Osteoblast (primary cell): Measurements from ENCODE around the gene TMEM170A. TPM values are rescaled to one million over a fixed set of nuclear protein-coding genes. Genes with fewer than 3 reads are reported as not detected.
"Not testable (repeated sequence)": the region's sequence is repeated elsewhere in the genome, so short reads cannot be mapped to it uniquely, and the experiment has no call there.

Experiments used
- DNase-seq: peaks from one replicate; pipeline ENCODE4 v3.0.0; 2011; ENCODE audit warnings: low spot score, mixed read lengths; ENCODE audit not compliant: insufficient read length; ENCODE audit errors: missing footprints
- H2AFZ ChIP-seq: 2 replicates; pipeline ENCODE4 v1.6.0; 2011; ENCODE audit warnings: mild to moderate bottlenecking, low read length
- H3K27ac ChIP-seq: 2 replicates; pipeline ENCODE4 v1.5.1; 2011; ENCODE audit warnings: mild to moderate bottlenecking, low read depth, low read length, moderate library complexity
- H3K27me3 ChIP-seq: 2 replicates; pipeline ENCODE4 v1.6.0; 2012; ENCODE audit warnings: mild to moderate bottlenecking, control low read depth, inconsistent platforms, low read length, moderate library complexity; ENCODE audit not compliant: insufficient read depth
- H3K36me3 ChIP-seq: 2 replicates; pipeline ENCODE4 v1.5.1; 2011; ENCODE audit warnings: mild to moderate bottlenecking, low read length, control low read depth, moderate library complexity; ENCODE audit not compliant: insufficient read depth
- H3K4me1 ChIP-seq: 2 replicates; pipeline ENCODE4 v1.5.1; 2011; ENCODE audit warnings: mild to moderate bottlenecking, low read length, control low read depth, moderate library complexity; ENCODE audit not compliant: insufficient read depth
- H3K4me2 ChIP-seq: 2 replicates; pipeline ENCODE4 v1.6.0; 2011; ENCODE audit warnings: mild to moderate bottlenecking, low read length; ENCODE audit not compliant: insufficient read depth
- H3K4me3 ChIP-seq: fragments of 200-600 bp; sonication (generic); 3 replicates; pipeline ENCODE4 v1.5.1; 2012; ENCODE audit warnings: mild to moderate bottlenecking, low read length, inconsistent platforms; ENCODE audit not compliant: insufficient read depth
- H3K79me2 ChIP-seq: 2 replicates; pipeline ENCODE4 v1.6.0; 2012; ENCODE audit warnings: mild to moderate bottlenecking, low read length, control low read depth, inconsistent platforms; ENCODE audit not compliant: insufficient read depth
- H3K9me3 ChIP-seq: 2 replicates; pipeline ENCODE4 v1.5.1; 2011; ENCODE audit warnings: low read depth, low read length, control low read depth
- H4K20me1 ChIP-seq: 2 replicates; pipeline ENCODE4 v1.6.0; 2012; ENCODE audit warnings: mild to moderate bottlenecking, low read length, control low read depth; ENCODE audit not compliant: insufficient read depth
- total RNA-seq: library from RNA; depleted of rRNA; stranded (reverse); fragments of >200 nt; gene quantifications from 2 replicates; pipeline ENCODE4 v1.2.3, GENCODE V29; 2012
- TF ChIP-seq, protein P1 (sequence below): IDR thresholded peaks from 2 replicates; pipeline ENCODE4 v1.5.1; 2011; ENCODE audit warnings: mild to moderate bottlenecking, low read depth, low read length, moderate library complexity; ENCODE audit errors: extremely low read depth

TMEM170A gene
- total RNA-seq, 1 donor = 11.6 TPM

DNA sequence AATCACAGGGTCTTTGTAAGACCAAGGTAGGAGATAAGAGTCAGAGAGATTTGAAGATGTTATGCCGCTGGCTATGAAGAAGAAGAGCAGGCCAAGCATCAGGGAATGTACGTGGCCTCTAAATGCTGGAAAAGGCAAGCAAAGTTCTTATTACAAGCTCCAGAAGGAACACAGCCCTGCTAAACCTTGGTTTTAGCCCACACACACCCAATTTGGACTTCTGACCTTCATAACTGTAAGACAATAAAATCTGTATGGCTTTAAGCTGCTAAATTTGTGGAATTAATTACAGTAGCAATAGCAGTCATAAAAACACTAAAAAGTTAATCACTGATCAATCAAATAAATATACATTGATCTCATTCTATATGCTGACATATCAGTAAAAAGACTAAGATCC, 6.0 kb downstream of the TMEM170A start:
- H4K20me1 ChIP-seq = peaks cover 46% of the 10 kb centered on the region

DNA sequence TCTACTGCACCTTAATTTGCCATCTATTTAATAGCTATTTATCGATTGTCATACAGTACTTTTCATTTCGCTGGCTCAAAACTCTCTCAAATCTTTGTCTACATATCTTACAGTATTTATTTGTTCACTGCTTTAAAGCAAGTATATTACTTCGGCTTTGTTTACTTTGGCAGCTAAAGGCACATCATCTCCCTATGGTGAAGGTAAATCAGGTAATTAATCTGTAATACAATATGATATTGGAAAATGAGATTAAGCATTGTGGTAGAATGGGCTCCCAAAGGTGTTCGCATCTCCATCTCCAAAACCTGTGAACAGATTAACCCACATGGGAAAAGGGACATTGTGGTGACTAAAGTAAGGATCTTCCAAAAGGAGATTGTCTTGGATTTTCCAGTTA, 6.5 kb downstream of the TMEM170A start:
- no peaks in the 10 kb centered on the region for H3K4me1 ChIP-seq
- H3K36me3 ChIP-seq = no peaks in the 10 kb centered on the region
- TF ChIP-seq, protein P1, sequence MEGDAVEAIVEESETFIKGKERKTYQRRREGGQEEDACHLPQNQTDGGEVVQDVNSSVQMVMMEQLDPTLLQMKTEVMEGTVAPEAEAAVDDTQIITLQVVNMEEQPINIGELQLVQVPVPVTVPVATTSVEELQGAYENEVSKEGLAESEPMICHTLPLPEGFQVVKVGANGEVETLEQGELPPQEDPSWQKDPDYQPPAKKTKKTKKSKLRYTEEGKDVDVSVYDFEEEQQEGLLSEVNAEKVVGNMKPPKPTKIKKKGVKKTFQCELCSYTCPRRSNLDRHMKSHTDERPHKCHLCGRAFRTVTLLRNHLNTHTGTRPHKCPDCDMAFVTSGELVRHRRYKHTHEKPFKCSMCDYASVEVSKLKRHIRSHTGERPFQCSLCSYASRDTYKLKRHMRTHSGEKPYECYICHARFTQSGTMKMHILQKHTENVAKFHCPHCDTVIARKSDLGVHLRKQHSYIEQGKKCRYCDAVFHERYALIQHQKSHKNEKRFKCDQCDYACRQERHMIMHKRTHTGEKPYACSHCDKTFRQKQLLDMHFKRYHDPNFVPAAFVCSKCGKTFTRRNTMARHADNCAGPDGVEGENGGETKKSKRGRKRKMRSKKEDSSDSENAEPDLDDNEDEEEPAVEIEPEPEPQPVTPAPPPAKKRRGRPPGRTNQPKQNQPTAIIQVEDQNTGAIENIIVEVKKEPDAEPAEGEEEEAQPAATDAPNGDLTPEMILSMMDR = no peak
- DNase-seq = no peak
- peaks cover 48% of the 10 kb centered on the region for H4K20me1 ChIP-seq
- H3K9me3 ChIP-seq = no peaks in the 10 kb centered on the region
- no peak overlapping the region for H2AFZ ChIP-seq
- no peak overlapping the region for H3K4me2 ChIP-seq
- peaks cover 93% of the 10 kb centered on the region for H3K79me2 ChIP-seq
- H3K4me3 ChIP-seq = no peak overlapping the region
- no peaks in the 10 kb centered on the region for H3K27me3 ChIP-seq
- no peak overlapping the region for H3K27ac ChIP-seq

More for the DNA sequence above, 6.0 kb downstream of the TMEM170A start:
- Histone ChIP-seq H3K27ac (no peak overlapping the region), H3K36me3 (no peaks in the 10 kb centered on the region), H2AFZ (no peak overlapping the region), H3K4me1 (no peaks in the 10 kb centered on the region), H3K27me3 (no peaks in the 10 kb centered on the region), H3K4me3 (no peak overlapping the region), H3K4me2 (no peak overlapping the region), H3K9me3 (no peaks in the 10 kb centered on the region), H3K79me2 (peaks cover 93% of the 10 kb centered on the region)
- TF ChIP-seq, protein P1 = no peak
- DNase-seq = no peak

DNA sequence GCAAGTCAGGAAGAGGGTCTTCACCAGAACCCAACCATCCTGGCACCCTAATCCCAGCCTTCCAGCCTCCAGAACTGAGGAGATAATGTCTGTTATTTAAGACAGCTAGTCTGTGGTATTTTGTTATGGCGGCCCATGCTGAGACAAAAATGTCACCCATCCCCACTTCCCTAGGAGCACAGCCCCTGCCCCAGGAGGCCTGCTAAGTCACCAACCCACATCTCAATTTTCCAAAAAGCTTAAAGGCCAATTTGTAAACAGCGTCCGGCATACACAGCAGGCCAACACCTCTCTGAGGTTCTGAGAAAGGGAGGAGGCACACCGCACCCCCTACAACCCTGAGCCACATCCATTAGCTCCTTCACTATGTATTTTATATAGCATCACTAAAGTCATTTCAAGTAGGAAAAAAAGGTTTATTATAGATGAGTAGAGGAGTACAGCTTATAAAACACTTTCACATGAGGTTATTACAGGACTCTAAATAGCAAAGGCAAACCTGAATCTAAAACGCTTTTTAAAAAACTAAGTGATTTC, 6.9 kb downstream of the TMEM170A start:
- Histone ChIP-seq H3K4me2 (no peak overlapping the region), H3K4me3 (no peak overlapping the region), H3K9me3 (no peaks in the 10 kb centered on the region), H4K20me1 (peaks cover 46% of the 10 kb centered on the region), H3K27me3 (no peaks in the 10 kb centered on the region), H3K27ac (no peak overlapping the region), H3K4me1 (no peaks in the 10 kb centered on the region), H3K36me3 (no peaks in the 10 kb centered on the region), H2AFZ (no peak overlapping the region), H3K79me2 (peaks cover 93% of the 10 kb centered on the region)
- TF ChIP-seq, protein P1 = no peak
- no peak for DNase-seq

DNA sequence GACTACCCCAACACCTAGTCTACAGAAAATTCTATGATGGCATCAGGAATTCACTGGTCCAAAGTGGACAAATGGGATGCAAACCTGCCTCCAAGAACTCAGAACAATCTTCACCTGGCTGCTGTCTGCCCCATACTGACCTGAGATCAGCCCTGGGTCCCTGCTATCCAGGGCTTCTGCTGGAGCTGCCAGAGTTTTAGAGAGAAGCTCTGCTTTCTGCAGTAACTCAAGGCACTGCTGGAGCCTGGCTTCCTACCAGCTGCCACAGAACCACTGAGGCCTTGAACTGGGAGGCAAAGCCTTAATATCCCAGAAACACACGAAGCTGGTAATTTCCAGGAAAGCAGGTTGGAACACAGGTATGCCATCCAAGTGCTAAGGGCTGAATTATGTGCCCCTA, 7.5 kb downstream of the TMEM170A start:
- Histone ChIP-seq H3K36me3 (no peaks in the 10 kb centered on the region), H3K79me2 (peaks cover 90% of the 10 kb centered on the region), H4K20me1 (peaks cover 42% of the 10 kb centered on the region), H3K27ac (no peak overlapping the region), H3K4me3 (no peak overlapping the region), H3K9me3 (no peaks in the 10 kb centered on the region), H3K4me1 (no peaks in the 10 kb centered on the region), H2AFZ (no peak overlapping the region), H3K27me3 (no peaks in the 10 kb centered on the region), H3K4me2 (no peak overlapping the region)
- DNase-seq = peak; percentile 51
- TF ChIP-seq, protein P1 = no peak

DNA sequence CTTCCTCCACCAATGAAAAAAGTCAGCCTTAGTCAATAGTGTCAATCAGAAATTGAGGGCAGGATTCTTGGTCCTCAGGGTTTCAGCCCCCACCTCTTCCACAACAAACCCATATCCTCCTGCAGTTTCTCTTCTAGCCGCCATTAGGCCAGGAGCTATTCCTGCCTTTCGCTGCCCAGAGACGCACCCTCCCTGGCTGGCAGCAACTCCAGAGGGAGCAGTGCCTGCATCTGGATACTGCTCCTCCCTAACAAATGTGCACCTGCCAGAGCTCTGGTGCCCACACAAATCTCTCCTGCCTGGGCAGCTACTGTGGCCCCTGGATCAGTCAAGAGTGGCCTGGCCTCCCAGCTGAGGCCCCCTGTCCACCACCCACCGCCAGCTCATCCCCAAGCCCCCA, 8.0 kb downstream of the TMEM170A start:
- peaks cover 87% of the 10 kb centered on the region for H3K79me2 ChIP-seq
- DNase-seq, H3K27ac ChIP-seq, H3K9me3 ChIP-seq, H3K4me1 ChIP-seq, H3K4me3 ChIP-seq, H2AFZ ChIP-seq, H3K4me2 ChIP-seq, H3K27me3 ChIP-seq, H3K36me3 ChIP-seq: not testable (repeated sequence)
- peaks cover 37% of the 10 kb centered on the region for H4K20me1 ChIP-seq
